GM18870 (cell line): ENCODE measurements around the gene SPRY1.

Experiments
- ATAC-seq: cut with Tn5 transposase; IDR thresholded peaks from one replicate; pipeline ENCODE4 v1.9.1; 2021; ENCODE audit warnings: moderate library complexity; ENCODE audit not compliant: unreplicated experiment

The SPRY1 gene, protein sequence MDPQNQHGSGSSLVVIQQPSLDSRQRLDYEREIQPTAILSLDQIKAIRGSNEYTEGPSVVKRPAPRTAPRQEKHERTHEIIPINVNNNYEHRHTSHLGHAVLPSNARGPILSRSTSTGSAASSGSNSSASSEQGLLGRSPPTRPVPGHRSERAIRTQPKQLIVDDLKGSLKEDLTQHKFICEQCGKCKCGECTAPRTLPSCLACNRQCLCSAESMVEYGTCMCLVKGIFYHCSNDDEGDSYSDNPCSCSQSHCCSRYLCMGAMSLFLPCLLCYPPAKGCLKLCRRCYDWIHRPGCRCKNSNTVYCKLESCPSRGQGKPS

DNA sequence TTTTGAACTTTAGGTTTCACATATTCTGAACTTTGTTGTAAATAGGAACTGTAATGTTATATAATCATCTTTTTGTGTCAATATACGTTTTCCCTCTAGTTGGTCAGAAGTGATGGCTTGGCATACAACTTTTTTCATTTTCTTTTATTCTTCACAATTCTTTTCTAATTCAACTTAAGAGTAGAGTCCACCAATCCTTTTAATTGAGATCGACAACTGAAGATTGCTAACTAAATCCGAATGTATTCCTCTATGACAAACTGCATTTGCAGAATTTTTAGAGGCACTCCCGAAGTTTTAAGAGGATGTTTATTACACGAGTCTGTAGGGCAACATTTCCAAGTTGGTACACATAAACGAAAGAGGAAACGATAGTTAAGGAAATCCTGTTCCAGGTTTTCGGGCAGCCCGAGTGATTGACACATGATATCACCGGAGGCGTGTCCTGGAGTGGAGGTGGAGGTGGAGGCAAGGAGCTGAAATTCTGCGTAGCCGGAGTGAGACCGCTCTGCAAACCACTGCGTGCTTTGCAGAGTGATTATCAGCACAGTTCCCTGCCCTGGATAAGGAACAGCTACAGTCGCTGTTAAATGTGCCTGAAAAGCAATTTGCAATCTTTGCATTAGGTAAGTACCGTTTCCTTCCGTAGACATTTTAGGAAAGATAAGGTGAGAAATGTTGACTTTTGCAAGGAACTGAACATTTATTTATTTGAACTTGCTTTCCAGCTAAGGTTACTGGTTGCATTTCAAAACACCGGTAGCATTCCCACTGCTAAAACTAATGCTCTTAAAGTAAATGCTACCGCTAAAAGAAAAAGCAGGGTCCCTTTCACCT, at the start of gene SPRY1:
Gene SPRY1 (plus strand): TSS at position 489 of the 837 bp plus-strand sequence. CDS start 4,797 bp downstream, outside the sequence.
- ATAC-seq: peak; percentile 42

DNA sequence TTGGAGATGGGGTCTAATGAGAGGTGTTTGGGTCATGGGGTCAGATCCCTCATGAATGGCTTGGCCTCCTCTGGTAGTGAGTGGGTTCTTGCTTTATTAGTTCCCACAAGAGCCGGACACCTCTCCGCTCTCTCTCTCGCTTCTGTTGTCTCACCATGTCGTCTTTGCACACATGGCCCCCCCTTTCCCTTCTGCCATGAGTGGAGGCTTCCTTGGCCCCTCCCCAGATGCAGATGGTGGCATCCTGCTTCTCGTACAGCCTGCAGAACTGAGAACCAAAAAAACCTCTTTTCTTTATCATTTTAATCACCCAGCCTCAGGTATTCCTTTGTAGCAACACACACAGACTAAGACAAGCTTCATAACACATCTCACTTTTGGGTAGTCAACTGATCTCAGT, 49.6 kb upstream of the SPRY1 start:
- ATAC-seq: peak; percentile 44

DNA sequence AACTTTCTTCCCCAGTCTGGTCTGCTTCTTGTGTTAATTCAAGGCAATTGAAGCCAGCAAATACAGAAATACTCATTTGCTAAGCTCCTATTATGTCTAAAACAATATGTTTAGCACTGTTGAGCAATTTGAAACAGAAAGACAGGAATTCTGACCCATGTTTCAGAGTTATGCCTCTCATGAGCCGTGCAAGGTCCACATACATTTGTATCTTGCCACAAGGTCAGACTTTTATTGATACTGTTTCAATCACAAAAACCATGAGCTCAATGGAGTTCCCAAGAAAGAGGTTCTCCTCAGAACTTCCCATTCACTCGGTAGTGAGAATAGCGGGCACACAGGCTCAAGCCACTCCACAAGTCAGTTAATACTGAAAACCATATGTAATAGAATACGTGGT, 47.6 kb upstream of the SPRY1 start:
- ATAC-seq: no peak

DNA sequence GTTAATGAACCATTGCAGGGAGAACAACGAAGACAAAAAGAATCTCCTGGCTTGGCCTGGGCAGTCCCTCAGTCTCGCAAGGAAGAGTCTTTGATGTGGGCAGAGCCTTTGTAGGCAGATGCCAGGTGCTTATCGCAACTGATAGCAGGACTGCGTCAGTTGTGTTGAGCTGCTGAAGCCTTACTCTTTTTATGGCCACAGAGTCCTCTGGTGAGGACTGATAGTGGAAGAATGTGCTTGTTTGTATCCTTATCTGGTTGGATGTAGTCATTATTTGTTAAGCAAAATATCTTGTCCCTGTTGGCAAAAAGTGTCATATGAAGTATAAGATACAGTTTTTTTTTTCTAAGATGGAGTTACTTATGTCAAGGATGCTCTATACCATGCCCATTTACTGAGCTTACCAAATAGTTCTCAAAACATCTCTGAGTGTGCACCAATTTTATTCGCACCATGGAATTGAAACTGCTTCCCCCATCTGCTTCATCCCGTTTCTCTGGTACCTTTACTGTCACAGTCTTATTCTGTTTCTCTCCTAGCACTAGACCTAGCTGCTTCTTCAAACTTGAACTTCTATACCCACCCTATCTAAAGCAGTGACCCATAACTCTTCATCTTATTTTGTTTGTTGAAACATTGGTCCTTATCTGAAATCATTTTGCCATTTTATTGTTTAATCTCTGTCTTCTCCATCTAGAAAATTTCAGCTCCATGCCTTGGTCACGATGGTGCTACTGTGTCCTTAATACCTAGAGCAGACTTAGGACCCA, 47.0 kb upstream of the SPRY1 start:
- ATAC-seq: no peak

DNA sequence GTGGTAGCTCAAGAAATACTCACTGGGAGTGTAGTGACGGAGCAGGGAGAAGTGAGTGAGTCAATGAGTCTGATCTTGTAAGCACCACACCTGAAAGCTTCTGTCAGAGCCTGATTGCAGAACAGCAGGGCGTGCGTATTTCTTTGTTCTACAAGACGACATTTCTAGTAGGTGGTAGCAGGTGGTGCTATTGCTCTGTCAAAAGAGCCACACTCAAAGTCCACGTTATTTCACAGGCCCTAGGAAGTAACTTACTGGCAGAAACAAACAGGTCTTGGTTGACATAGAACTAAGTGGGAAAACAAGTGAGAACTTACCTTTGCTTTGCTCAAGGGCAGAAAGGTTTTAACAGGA, 46.4 kb upstream of the SPRY1 start:
- ATAC-seq: no peak

DNA sequence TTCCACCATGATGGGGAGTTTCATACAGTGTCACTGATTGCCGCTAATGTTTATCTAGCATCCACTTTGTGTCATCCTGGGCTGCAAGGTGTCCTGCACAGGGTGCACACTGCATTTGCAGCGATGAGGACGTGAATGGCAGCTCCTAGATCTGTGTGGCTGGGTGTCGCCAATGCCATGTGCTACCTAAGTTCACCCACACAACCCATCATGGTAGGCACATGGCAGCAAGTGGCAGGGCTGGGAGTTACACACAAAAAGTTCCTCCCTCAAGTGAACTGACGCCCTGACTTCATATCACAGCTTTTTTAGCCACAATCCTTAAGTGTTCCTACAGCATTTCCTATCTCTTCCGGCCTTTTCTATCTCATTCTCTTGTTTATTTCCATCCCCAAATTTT, 45.9 kb upstream of the SPRY1 start:
- no peak for ATAC-seq

DNA sequence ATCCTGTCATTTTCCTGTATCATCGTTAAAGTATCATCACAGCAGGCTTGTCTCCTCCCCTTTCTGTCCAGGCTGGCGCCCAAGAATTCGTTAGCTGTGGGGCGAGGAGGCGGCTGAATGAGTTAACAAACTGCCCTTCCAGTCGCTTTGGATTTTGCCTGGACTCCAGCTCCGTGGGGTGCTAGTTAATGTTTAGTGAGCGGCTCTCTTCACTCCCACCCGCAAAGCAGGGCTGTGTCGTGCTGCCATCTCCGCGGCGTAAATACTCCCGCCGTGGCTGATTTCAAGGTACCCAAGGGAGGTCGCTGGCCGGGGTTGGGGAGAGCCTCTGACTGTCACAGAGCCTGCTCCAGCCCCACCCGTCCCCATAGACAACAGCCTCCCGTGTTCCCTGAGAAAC, 44.9 kb upstream of the SPRY1 start:
- no peak for ATAC-seq

DNA sequence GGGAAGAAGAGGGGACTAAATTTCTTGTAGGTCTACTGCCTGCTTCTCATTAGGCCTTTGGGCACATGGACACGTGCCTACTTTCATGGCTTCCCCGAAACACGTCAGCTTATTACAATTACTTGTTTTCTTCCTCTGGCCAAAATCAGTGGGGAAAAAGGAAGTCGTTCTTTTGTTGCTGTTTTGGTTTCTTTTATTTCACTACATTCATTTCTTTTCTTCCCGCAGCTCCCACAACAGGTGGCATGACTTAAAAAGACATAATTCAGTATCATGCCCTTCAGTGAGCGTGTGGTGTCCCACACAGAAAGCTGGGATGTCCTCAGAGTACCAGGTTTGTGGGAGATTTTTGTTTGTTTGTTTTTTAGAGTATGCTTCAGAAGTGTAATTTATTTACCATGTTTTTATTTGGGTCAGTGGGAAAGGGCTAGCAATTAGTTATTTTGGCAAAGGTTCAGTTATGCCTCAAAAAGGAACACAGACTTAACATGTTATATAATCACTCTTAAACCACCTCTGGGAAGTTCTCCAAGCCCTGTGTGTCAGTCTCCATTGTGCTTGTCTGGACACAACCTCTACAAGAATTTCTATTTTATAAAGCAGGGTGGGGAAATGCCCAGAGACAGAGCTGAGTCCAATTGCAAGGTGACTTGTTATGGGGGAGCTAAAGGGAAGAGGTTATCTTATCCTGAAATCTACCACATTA, 44.2 kb upstream of the SPRY1 start:
- ATAC-seq: no peak

DNA sequence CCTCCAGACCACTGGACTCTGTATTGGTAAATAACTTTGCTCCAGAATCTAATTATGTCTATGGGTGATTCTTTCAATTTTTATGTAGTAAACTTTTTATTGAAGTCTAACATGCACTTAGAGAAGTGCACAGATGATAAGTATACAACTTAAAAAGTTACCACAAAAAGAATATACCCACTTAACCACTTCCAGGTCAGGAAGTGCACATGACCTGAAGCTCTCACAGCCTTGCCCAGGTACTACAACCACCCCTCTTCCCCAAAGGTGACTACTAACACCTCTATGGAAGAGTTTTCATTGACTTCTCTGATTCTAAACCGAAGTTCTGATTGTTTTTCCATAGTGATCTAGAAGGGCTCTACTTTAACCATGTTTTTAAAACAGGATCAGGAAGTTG, 43.6 kb upstream of the SPRY1 start:
- ATAC-seq: no peak

DNA sequence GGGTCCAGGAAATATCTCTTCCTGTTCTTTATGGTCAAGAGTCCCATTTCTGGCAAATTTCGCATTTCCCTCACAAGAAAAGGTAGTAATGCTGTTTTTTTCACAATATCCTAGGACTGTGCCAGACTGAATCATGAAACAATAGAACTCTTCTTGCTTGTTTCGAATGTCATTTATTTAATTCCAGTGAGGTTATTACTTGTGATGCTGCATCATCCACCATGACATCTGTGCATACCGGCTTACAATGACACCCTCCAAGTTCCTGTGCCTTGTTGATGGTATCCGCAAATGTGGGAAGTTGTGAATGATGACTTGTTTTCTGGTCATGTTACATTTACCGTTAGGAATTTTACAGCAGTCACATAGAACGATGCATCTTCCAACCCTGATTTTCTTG, 42.9 kb upstream of the SPRY1 start:
- no peak for ATAC-seq

DNA sequence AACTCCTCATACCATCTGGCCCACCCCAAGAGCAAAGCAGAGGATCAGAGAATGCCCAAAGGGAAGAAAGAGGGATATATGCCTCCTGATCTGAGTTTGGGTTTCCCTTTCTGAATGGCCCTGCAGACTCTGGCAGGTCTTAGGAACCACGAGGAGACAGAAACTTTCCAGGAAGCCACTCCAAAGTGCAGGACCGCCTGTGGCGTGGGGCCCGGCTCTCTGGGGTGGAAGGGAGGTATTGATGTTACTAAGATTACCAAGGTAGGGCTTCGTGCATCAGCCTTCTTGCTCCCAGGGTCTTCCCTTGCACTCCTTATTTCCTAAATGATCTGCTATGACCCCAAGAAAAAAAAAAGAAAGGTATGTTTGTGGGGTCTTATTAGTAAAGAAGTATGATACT, 41.9 kb upstream of the SPRY1 start:
- ATAC-seq: no peak

DNA sequence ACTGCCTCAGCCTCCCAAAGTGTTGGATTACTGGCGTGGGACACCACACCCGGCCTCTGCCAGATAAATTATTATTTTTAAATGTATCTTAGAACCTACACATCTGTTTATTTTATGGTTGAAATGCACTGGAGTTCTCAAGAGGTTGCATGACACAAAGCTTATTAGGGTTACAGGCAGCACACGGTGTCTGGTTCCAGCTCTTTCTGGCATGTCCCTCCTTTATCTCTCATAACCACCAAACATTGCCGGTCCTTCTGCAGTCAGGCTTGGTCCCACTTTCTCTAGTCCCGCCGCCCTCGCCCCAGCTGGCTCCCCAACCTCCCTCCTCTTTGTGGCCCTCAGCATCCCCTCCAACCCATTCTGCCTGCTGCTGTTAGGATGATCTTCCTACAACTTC, 39.7 kb upstream of the SPRY1 start:
- no peak for ATAC-seq

DNA sequence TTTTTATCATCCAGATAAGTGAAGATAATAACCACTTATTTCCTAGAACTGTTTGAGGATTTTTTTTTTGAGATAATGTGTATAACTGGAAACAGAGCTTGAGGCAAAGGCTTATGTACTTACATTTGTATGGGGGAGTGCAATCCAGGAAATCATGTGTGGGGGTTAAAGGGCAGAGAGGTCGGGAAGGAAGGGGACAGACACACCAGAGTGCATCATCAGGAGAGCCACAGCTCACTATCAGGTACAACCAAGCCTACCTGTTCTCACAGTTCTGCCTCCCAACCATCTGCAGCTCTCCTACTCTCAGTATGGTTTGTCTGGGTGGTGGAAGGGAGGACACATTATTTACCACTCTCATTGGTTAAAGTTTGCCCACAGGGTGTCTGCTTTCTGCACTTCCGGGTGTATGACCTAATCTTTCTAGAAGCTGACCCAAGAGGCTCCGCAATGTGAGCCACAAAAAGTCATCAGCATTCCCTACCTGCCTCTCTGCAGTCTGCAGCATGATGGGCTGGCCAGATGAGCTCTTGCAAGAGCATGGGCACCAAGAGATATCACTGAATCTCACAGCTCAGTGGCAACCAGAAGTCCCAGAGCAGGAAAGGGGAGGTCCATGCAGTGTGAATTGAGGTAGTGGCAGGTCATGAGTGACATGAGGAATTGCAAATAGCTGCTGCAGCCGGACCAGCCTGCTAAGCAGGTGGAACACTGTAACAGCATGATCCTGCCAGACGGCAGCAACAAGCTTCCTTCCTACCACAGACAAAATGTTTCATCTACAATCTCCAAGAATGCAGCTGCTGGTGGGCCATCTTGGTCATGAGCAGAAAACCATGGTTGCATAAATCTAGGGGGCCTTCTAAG, 36.9 kb upstream of the SPRY1 start:
- no peak for ATAC-seq

DNA sequence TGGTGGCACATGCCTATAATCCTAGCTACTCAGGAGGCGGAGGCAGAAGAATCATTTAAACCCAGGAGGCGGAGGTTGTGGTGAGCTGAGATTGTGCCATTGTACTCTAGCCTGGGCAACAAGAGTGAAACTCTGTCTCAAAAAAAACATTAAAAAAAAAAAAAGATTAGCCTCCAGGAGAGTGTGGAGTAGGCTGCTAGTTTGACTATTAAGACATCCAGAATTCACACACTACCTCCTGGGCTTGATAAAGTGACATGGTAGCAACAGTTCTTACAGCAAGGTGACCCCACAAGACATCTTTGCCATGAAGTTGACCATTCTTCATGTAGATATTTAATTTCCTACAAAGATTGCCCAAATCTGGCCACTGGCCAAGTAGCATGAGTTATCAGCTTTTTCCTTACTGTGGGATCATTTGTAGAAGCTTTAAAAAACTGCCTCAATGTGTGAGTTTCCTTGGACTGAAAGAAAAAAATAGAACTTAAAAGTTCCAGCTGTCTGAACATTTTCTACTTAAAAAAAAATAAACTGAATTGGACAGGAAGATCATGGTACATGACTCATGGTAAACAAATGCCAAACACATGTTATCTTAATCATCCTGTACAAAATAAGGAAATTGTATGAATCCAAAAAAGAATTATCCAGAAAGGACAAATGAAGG, 35.3 kb upstream of the SPRY1 start:
- ATAC-seq: no peak

DNA sequence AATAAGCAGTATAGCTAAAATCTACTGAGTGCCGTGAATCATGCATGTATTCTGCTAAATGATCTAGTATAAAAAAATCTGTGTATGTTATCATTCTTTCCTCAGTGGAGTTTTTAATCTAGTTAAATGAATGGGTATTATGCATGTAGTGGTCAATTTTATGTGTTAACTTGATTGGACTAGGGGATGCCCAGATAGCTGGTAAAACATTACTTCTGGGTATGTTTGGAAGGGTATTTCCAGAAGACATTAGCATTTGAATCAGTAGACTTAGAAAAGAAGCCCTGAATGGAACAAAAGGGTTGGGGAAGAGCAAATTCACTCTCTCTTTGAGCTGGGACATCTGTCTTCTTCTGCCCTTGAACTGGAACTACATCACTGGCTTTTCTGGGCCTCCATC, 34.5 kb upstream of the SPRY1 start:
- no peak for ATAC-seq

DNA sequence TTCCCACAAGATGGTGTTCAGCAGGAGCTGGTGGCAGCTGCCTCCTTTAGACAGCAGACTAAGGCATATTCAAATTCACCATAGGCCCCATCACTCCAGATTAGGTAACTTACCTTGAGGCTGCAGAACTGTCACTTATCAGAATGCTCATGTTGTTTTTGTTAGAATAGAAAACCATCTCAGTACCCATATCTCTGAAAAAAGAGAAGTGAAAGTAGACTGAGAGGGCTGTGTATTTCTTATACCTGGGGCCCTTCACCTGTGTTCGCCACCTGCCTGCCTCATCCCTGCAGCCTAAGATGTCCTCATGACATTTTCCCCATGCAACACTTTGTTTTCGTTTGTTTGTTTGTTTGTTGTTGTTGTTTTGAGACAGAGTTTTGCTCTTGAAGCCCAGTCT, 32.9 kb upstream of the SPRY1 start:
- peak; percentile 77 for ATAC-seq

DNA sequence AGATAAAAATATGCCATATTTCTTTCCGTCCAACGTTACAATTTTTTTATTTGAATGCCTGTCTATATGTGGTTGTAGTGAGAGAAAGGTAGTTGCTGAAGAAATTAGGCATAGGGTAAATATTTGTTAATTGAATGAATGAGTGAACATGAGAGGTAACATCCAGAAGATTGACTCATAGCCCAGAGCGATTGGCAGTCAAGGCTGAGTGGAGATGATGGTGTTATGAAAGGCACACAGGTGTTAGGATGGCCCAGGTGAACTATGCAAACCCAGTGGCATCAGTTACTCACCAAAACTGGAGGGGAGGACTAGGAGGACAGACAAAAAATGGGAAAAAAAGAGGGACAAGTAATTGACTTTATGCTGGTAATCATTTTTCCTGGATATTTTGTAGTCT, 31.7 kb upstream of the SPRY1 start:
- no peak for ATAC-seq

DNA sequence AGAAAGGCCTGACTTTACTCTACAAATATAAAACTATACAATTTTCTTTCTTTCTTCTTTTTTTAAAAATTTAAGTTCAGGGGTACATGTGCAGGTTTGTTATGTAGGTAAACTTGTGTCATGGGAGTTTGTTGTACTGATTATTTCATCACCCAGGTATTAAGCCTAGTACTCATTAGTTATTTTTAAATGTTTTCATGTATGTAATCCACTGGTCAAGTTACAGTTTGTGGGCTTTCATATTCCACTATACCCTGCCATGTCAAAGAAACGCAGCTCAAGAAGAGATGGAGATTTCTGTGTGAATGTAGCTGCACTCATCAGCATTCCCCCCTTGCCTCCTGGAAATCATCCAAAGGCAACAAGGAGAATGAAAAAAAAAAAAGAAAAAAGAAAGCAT, 31.2 kb upstream of the SPRY1 start:
- ATAC-seq: no peak

DNA sequence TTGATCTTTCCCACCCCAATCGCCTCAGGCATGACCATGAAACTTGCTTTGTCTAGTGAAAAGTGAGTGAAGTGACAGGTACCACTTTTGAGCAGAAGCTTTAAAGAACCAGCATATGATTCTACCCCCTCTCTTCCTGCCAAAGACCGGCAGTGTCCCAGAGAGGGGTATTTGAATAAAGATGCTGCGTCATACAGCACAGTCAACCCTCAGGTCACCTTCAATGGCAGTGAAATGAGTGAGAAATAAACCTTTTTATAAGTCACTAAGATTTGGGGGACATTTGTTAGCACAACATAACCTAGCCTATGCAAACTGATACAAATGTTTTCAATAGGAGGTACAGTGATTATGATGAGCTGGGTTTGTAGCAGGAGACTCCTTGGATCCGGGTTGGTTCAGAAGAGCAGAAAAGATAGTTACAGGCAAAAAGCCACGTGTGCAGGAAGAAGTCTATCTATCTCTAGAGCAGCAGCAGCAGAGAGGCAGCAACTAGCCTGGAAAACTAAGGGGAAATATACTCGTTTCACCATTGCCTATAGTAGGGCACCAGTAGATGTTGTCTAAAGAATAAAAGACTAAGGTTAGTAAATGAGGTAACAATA, 30.3 kb upstream of the SPRY1 start:
- no peak for ATAC-seq
